Measurements from ENCODE around the gene FASTKD1.

FASTKD1 gene

DNA sequence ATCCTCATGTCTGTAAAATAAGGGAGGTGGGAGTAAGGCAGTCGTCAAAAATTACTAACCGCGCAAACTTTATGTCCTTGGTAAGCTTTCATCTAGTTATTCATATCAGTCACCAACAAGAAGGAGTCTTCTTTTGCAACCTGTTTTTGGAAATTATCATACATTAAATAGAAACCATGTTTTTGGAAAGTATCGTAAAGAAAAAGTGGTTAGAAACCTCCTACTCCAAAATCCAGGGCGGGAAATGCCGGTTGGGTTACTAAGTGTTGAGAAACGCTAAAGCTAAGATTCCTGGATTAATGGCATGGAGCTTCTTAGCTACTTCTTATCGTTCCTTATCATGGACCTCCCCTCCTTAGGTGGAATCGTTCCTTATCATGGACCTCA is 93.6 kb downstream of the FASTKD1 start:
- CTCF ChIA-PET: interaction anchor here (0.8 to 3.4 kb wide), 9 partner anchors 8 to 353 kb away, joined by 3 to 20 read pairs (median 3); no protein-coding TSS in a partner anchor
- H3K4me3 ChIP-seq (ENCODE audit: low read depth, low read length): peak overlapping the region; percentile 81
- TF ChIP-seq, protein P1, sequence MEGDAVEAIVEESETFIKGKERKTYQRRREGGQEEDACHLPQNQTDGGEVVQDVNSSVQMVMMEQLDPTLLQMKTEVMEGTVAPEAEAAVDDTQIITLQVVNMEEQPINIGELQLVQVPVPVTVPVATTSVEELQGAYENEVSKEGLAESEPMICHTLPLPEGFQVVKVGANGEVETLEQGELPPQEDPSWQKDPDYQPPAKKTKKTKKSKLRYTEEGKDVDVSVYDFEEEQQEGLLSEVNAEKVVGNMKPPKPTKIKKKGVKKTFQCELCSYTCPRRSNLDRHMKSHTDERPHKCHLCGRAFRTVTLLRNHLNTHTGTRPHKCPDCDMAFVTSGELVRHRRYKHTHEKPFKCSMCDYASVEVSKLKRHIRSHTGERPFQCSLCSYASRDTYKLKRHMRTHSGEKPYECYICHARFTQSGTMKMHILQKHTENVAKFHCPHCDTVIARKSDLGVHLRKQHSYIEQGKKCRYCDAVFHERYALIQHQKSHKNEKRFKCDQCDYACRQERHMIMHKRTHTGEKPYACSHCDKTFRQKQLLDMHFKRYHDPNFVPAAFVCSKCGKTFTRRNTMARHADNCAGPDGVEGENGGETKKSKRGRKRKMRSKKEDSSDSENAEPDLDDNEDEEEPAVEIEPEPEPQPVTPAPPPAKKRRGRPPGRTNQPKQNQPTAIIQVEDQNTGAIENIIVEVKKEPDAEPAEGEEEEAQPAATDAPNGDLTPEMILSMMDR (IDR thresholded peaks at IDR 0.05; ENCODE audit: insufficient read depth, low read length, missing control alignments): no peak
- POLR2A ChIA-PET: interaction anchor here (0.6 to 1.5 kb wide), 2 partner anchors 17 to 319 kb away, joined by 4 to 5 read pairs; partner anchors contain the start of gene SSB
- DNase-seq (ENCODE audit: low read depth, low spot score): no peak
